Measurements from ENCODE around the gene CASQ1.

The CASQ1 gene

DNA sequence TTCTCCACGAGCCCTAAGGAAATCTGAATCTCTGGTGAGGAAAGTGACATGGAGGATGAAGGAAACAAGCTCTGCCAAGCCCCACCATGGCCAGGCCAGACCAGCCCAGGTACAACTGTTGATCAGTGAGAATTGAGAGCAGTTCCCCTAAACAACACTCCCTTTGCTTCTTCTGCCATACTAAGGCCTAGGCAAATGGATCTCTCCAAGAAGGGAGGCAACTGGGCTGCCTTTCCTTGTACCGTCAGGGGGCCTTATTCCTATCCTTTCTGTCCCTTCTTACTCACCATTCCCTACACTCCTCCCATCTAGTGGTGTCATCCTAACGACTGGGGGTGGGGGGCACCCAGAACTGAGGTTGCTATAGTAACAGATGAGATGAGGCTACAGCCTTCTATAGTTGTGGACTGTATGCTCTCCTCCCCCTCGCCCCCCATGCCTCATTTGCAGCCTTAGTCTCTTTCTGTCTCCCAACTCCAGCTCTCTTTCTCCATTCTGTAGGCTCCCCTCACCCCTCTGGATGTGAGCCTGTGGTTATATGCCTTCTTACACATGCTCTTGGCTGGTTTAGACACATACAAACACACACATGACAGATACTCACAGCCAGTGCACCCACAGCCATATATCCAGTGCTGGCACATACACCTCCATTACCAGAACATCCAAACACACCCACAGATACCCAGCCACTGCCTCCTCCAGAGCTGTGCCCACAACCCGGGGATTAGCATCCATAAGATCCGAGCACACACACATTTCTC lies 18.4 kb downstream of the CASQ1 start:
- peaks cover 2% of the 10 kb centered on the region; the same call in 1 of the 2 replicates for H3K36me3 ChIP-seq (ENCODE audit: low read length)
- no peak for TF ChIP-seq EZH2phosphoT487 (conservative IDR thresholded peaks at IDR 0.05; ENCODE audit: low read length)
- TF ChIP-seq, protein P1, sequence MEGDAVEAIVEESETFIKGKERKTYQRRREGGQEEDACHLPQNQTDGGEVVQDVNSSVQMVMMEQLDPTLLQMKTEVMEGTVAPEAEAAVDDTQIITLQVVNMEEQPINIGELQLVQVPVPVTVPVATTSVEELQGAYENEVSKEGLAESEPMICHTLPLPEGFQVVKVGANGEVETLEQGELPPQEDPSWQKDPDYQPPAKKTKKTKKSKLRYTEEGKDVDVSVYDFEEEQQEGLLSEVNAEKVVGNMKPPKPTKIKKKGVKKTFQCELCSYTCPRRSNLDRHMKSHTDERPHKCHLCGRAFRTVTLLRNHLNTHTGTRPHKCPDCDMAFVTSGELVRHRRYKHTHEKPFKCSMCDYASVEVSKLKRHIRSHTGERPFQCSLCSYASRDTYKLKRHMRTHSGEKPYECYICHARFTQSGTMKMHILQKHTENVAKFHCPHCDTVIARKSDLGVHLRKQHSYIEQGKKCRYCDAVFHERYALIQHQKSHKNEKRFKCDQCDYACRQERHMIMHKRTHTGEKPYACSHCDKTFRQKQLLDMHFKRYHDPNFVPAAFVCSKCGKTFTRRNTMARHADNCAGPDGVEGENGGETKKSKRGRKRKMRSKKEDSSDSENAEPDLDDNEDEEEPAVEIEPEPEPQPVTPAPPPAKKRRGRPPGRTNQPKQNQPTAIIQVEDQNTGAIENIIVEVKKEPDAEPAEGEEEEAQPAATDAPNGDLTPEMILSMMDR (IDR thresholded peaks at IDR 0.05; ENCODE audit: insufficient read depth, low read length, poor library complexity, severe bottlenecking), result no peak
- H3K79me2 ChIP-seq (ENCODE audit: insufficient read depth, low read length), result peaks cover 8% of the 10 kb centered on the region; the same call in 1 of the 2 replicates
- H4K20me1 ChIP-seq (ENCODE audit: low read depth, low read length), result no peaks in the 10 kb centered on the region
- no peak overlapping the region for H3K4me2 ChIP-seq (ENCODE audit: low read depth, low read length, poor library complexity, severe bottlenecking)
- H3K4me3 ChIP-seq (ENCODE audit: insufficient read depth, low read length, poor library complexity, severe bottlenecking), result no peak overlapping the region
- no peaks in the 10 kb centered on the region for H3K9me2 ChIP-seq (replicated peaks; ENCODE audit: insufficient read depth, low read length)
- H2AFZ ChIP-seq (ENCODE audit: low read depth, low read length, severe bottlenecking), result no peak overlapping the region
- H3K9ac ChIP-seq (ENCODE audit: low read length), result no peak overlapping the region
- no peak overlapping the region for H3K27ac ChIP-seq (ENCODE audit: low read depth, low read length)
- H3K27me3 ChIP-seq (ENCODE audit: low read length), result no peaks in the 10 kb centered on the region
- H3F3A ChIP-seq (ENCODE audit: insufficient read depth), result peaks cover 21% of the 10 kb centered on the region
- H3K9me3 ChIP-seq (ENCODE audit: insufficient read depth, low read length), result no peaks in the 10 kb centered on the region

DNA sequence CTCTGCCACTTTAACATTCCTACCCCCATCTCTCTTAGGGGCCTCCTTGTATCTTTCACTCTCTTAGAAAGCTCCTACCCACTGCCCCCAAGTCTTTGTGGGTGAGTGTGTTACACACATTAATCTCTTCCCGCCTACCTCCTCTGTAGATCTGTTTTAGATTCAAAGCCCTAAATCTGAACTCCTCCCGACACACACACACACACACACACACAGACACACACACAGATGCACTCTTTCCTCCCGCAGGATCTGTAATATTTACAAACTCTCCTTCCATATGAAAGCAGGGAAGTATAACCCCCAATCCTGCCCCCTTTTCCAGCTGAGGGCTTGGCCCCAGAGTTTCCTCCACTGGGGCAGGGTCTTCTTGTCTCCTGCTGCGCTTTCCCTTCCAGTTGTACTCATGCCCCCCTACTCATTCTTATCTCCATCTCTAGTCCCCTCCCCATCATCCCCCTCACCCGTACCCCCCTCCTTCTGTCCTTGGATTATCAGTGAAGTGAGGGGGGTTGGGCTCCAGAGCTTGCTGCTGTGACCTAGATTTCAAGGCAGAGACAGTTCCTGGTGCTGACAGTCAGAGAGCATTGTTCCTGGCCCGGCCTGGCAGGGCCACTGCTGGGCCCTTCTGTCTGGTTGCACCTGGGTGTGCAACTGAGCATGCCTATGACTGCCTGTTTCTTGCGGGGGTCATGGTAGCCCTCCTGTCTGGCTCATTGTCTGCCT lies 19.1 kb downstream of the CASQ1 start:
- Histone ChIP-seq H3K4me3 (ENCODE audit: insufficient read depth, low read length, poor library complexity, severe bottlenecking) (no peak overlapping the region), H3K36me3 (ENCODE audit: low read length) (peaks cover 2% of the 10 kb centered on the region; the same call in 1 of the 2 replicates), H3K27me3 (ENCODE audit: low read length) (no peaks in the 10 kb centered on the region), H2AFZ (ENCODE audit: low read depth, low read length, severe bottlenecking) (no peak overlapping the region), H3K79me2 (ENCODE audit: insufficient read depth, low read length) (peaks cover 8% of the 10 kb centered on the region; the same call in 1 of the 2 replicates), H3K9me3 (ENCODE audit: insufficient read depth, low read length) (no peaks in the 10 kb centered on the region), H3K4me2 (ENCODE audit: low read depth, low read length, poor library complexity, severe bottlenecking) (no peak overlapping the region), H3K9ac (ENCODE audit: low read length) (no peak overlapping the region), H3K27ac (ENCODE audit: low read depth, low read length) (no peak overlapping the region), H4K20me1 (ENCODE audit: low read depth, low read length) (no peaks in the 10 kb centered on the region), H3F3A (ENCODE audit: insufficient read depth) (peaks cover 13% of the 10 kb centered on the region), H3K9me2 (replicated peaks; ENCODE audit: insufficient read depth, low read length) (no peaks in the 10 kb centered on the region)
- TF ChIP-seq EZH2phosphoT487 (conservative IDR thresholded peaks at IDR 0.05; ENCODE audit: low read length), result no peak
- TF ChIP-seq, protein P1 (IDR thresholded peaks at IDR 0.05; ENCODE audit: insufficient read depth, low read length, poor library complexity, severe bottlenecking), result no peak

DNA sequence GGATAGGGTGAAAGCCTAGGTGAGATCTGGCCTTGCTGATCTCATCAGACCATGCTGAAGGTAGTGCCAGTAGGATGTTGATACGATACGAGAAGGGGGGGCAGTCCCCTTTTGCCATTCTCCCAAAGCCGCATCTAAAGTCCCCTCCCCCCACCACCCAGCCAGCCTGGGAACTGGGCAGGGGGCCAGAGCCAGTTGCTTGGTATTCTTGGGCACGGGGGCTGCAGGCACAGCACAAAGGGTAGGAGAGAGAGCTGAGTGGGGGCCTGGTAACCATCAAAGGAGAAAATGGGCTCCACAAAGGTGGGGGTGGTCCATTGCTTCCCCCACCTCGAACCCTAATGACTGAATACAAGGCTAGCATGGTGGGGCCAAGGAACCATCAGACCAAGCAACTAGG lies 20.2 kb downstream of the CASQ1 start:
- Histone ChIP-seq H3K79me2 (ENCODE audit: insufficient read depth, low read length) (peaks cover 8% of the 10 kb centered on the region; the same call in 1 of the 2 replicates), H3K9ac (ENCODE audit: low read length) (no peak overlapping the region), H2AFZ (ENCODE audit: low read depth, low read length, severe bottlenecking) (no peak overlapping the region), H3K27me3 (ENCODE audit: low read length) (no peaks in the 10 kb centered on the region), H3K4me3 (ENCODE audit: insufficient read depth, low read length, poor library complexity, severe bottlenecking) (no peak overlapping the region), H3K9me2 (replicated peaks; ENCODE audit: insufficient read depth, low read length) (no peaks in the 10 kb centered on the region), H4K20me1 (ENCODE audit: low read depth, low read length) (no peaks in the 10 kb centered on the region), H3K27ac (ENCODE audit: low read depth, low read length) (no peak overlapping the region), H3K36me3 (ENCODE audit: low read length) (peaks cover 2% of the 10 kb centered on the region; the same call in 1 of the 2 replicates), H3F3A (ENCODE audit: insufficient read depth) (peaks cover 8% of the 10 kb centered on the region), H3K9me3 (ENCODE audit: insufficient read depth, low read length) (no peaks in the 10 kb centered on the region), H3K4me2 (ENCODE audit: low read depth, low read length, poor library complexity, severe bottlenecking) (no peak overlapping the region)
- TF ChIP-seq, protein P1 (IDR thresholded peaks at IDR 0.05; ENCODE audit: insufficient read depth, low read length, poor library complexity, severe bottlenecking), result no peak
- TF ChIP-seq EZH2phosphoT487 (conservative IDR thresholded peaks at IDR 0.05; ENCODE audit: low read length), result no peak
